Measurements from ENCODE around the gene DPY19L1.

DNA sequence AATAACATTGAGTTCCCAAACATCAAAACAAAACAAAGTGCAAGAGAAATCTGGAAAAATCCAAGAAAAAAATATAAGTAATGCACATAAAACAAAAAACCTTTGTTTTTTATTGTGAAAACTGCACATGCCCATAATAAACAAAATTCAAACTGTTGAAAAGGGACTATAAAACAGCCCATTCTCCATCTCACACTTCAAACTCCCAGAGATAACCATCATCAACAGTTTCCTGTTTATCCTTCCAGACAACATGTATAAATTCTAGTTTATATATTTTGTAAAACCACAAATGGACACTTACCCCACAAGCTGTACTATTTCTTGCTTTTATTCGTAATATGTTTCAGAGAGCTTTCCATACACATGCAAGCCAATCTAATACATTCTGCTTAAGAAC lies 79.3 kb downstream of the DPY19L1 start:
- no peak for TF ChIP-seq TARDBP (IDR thresholded peaks at IDR 0.05)
- no peak for TF ChIP-seq CTBP1 (IDR thresholded peaks at IDR 0.05; ENCODE audit: borderline replicate concordance)
- no peak for TF ChIP-seq NFRKB (IDR thresholded peaks at IDR 0.05)
- no peak for TF ChIP-seq SUZ12 (IDR thresholded peaks at IDR 0.05)
- TF ChIP-seq FOXK2 (IDR thresholded peaks at IDR 0.05) = no peak
